Heart right ventricle (tissue), 16 donors: Measurements from ENCODE around the gene WDR41. TPM values are rescaled to one million over a fixed set of nuclear protein-coding genes. Genes with fewer than 3 reads are reported as not detected.

Source experiments
- ATAC-seq, 8 donors: fragments of 200-7000 bp; cut with Tn5 transposase; one replicate each; pipeline ENCODE4 v1.9.1; 2020; ENCODE audit warnings: mild to moderate bottlenecking in 8 of 8, moderate library complexity in 8 of 8, moderate number of reproducible peaks in 1 of 8
- DNase-seq, 2 donors: peaks; one replicate each; pipeline ENCODE4 v3.0.0-alpha.2; 2020
- H3K27ac ChIP-seq, 10 donors: fragments of 200-600 bp; sonication (generic) in 2 of 10; one replicate each; pipeline versions ENCODE4 v1.5.0 to v1.8.0; 2020 to 2022; ENCODE audit warnings: mild to moderate bottlenecking in 3 of 10
- H3K27me3 ChIP-seq, 7 donors: fragments of 200-600 bp; one replicate each; pipeline ENCODE4 v1.8.0; 2021 to 2022; ENCODE audit warnings: mild to moderate bottlenecking in 2 of 7
- H3K36me3 ChIP-seq, 9 donors: fragments of 200-600 bp; sonication (generic) in 1 of 9; one replicate each; pipeline versions ENCODE4 v1.5.0 to v1.8.0; 2020 to 2022; ENCODE audit warnings: mild to moderate bottlenecking in 2 of 9
- H3K4me1 ChIP-seq, 9 donors: fragments of 200-600 bp; sonication (generic) in 1 of 9; one replicate each; pipeline versions ENCODE4 v1.5.0 to v1.8.0; 2020 to 2022; ENCODE audit warnings: mild to moderate bottlenecking in 4 of 9
- H3K4me3 ChIP-seq, 10 donors: fragments of 200-600 bp; sonication (generic) in 2 of 10; one replicate each; pipeline versions ENCODE4 v1.5.0 to v1.8.0; 2020 to 2022; ENCODE audit warnings: mild to moderate bottlenecking in 7 of 10, moderate library complexity in 2 of 10
- H3K9me3 ChIP-seq, 11 donors: fragments of 200-600 bp in 10 of 11; sonication (generic) in 2 of 11; one replicate each; pipeline versions ENCODE4 v1.5.0 to v1.8.0; 2013 to 2022; ENCODE audit warnings: mild to moderate bottlenecking in 2 of 11, control low read depth in 1 of 11, moderate library complexity in 1 of 11
- CTCF ChIP-seq, 9 donors: fragments of 200-600 bp; sonication (generic) in 2 of 9; IDR thresholded peaks; one replicate each; pipeline versions ENCODE4 v1.5.0 to v1.8.0; 2021 to 2022; ENCODE audit warnings: antibody characterized with exemption in 9 of 9, mild to moderate bottlenecking in 5 of 9, moderate library complexity in 1 of 9
- WGBS, 2 donors: extraction: QIAGEN DNeasy Blood & Tissue Kit; methylation state at CpG; one replicate each; pipeline ENCODE4 v1.1.7; 2013; ENCODE audit warnings: inconsistent platforms in 1 of 2; 5-methylcytosine and 5-hydroxymethylcytosine counted together
- intact Hi-C, 10 donors: fragments of 100-400 bp; cut with DNase I; formaldehyde crosslinking; loops; one replicate each; pipeline versions ENCODE4 v1.11.1 to v1.14.2; 2022
- polyA plus RNA-seq, 2 donors: library from polyadenylated mRNA; stranded (reverse); fragments of 200-250 nt; gene quantifications; one replicate each; pipeline ENCODE4 v1.2.3, GENCODE V29; 2013
- total RNA-seq, 10 donors: library from RNA; stranded (reverse); fragmentation: NEBNext Ultra II Directional in 3 of 10; extraction: Animal tissue kit (Norgen Biotek cat#: 25700) in 3 of 10; gene quantifications; one replicate each; pipeline versions ENCODE4 v1.2.1 to v1.2.4, GENCODE V29; 2021 to 2023
- donor health status: Arrhythmogenic right ventricular cardiomyopathy.
- donor health status: ischemic (EF 13 %, LVEDD 7.1; RV severe dilation, severe dysfunction).
- donor health status: healthy with polysubstance abuse.
- donor health status: DM: no; HTN: yes; CAD: no.
- donor health status: DM: no; HTN: no; CAD: no.
- donor health status: ischemic (EF 25% LVEDD 6.9; RV normal size, moderate dysfunction).
- donor health status: ischemic (EF 25% LVEDD 5.7; RV mildly dilated, moderate dysfunction).
- donor health status: healthy.
- donor health status: DM: yes; HTN: yes; CAD: no.
- donor health status: Ischemic cardiomyopathy.
- donor health status: ischemic (EF 35%, LVEDD 5.7; RV mildly dilated, moderate dysfunction).
- donor health status: nonischemic (EF 11% LVEDD 7.7; RV severe dilation, severe dysfunction).
- donor health status: DM: yes; HTN: yes; CAD: no.
- donor health status: PGD.
- donor health status: ischemic (EF 29% LVEDD 5.4; RV normal size, mild dysfunction).
- donor health status: nonischemic (EF 23%, LVEDD 6.1; RV moderate dilation, normal function).

The WDR41 gene
- total and polyA plus RNA-seq, 12 donors = 7.9 to 44.9 (median 31.8) TPM

DNA sequence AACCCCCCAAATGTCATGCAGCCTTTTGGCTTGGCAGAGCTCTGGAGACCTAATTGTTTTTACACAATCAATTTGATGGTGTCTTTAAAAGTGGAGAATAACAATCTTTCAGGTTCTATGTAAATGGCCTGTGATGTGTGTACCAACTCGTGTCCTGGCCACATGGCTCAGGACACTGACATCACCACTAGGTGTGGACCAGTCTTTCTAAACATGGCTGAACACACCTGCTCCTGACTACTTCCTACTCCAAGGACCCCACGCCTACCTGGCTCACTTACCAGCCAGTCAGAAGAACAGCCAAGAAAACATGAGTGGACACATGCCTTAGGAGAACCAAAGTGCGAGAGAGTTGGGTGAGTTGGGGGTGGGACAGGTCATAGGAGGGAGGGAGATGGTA, 71.2 kb downstream of the WDR41 start:
- Histone ChIP-seq H3K27ac (no peak overlapping the region), H3K4me3 (no peak overlapping the region), H3K9me3 (peaks cover 0 to 7% (median 0%) of the 10 kb centered on the region in 11 donors), H3K27me3 (no peaks in the 10 kb centered on the region), H3K4me1 (peaks cover 0 to 28% (median 4%) of the 10 kb centered on the region in 9 donors), H3K36me3 (peaks cover 0 to 14% (median 0%) of the 10 kb centered on the region in 9 donors)
- DNase-seq (no peak), ATAC-seq (no peak)
- intact Hi-C loops = no loop called here
- WGBS, 2 donors = 75 to 79% methylated on average over 3 of the region's 3 CpGs
- TF ChIP-seq CTCF (IDR thresholded peaks at IDR 0.05) = no peak

GRCh38 chr5:77419644-77420582, 72.2 kb downstream of the WDR41 start:
- Histone ChIP-seq H3K4me3 (no peak overlapping the region), H3K27me3 (no peaks in the 10 kb centered on the region), H3K9me3 (peaks cover 0 to 7% (median 0%) of the 10 kb centered on the region in 11 donors), H3K27ac (no peak overlapping the region), H3K36me3 (peaks cover 0 to 3% (median 0%) of the 10 kb centered on the region in 9 donors), H3K4me1 (peaks cover 0 to 28% (median 4%) of the 10 kb centered on the region in 9 donors)
- ATAC-seq = no peak
- intact Hi-C loops = no loop called here
- no peak for TF ChIP-seq CTCF (IDR thresholded peaks at IDR 0.05)
- no peak for DNase-seq
- 74 to 79% methylated on average over 8 of the region's 8 CpGs for WGBS, 2 donors

DNA sequence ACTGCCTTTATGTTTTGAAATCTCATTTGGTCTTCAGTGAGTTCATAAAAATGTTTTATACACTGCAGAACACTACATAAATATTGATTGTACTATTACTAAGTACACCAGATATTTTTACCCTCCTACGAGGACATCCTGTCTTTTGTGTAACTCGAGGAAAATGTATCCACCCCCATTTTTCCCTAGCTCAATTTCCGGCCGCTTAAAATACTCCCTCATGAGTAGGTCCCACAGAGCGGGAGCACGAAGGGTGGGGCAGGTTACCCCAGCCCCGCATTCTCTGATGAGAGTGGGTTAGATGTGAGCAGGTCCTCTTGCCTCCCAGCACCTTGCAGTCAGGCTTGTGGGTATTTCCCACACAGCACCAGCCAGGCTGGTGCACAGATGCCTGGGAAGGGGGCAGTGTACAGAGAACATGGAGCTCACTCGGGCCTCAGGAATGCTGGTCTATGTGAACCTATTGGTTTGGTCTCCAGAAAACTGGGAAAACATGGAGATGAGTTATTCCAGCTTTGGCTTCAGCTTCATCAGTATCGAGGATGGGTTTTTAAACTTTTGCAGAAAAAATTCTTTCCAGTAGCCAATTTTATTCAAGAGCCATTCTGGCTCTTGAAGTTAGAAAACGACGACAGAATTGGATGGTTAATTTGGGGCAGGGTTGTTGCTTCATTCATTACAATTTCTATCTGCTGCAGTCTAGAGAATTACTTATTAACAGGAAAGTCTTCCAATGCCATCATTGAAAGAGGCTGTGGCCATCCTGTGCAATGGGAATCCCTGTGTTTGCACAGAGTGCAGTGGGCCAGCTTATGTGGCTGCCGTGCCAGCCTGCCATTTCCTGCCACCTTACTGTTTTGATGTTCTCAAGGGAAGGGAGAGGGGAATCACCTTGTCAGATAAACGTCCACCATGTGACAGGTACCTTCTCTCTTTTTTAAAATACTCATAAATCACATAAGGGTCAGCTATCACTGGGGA, 73.2 kb downstream of the WDR41 start:
- DNase-seq (no peak), ATAC-seq (peak in 4 of 8 donors; percentile 22 to 59 (median 44))
- WGBS, 2 donors = 63 to 70% methylated on average over 13 of the region's 13 CpGs
- intact Hi-C loops = no loop called here
- Histone ChIP-seq H3K9me3 (peaks cover 0 to 7% (median 0%) of the 10 kb centered on the region in 11 donors), H3K36me3 (no peaks in the 10 kb centered on the region), H3K4me3 (no peak overlapping the region), H3K27ac (no peak overlapping the region), H3K27me3 (no peaks in the 10 kb centered on the region), H3K4me1 (peaks cover 0 to 28% (median 4%) of the 10 kb centered on the region in 9 donors)
- TF ChIP-seq CTCF (IDR thresholded peaks at IDR 0.05) = no peak

GRCh38 chr5:77418162-77418561, 74.0 kb downstream of the WDR41 start:
- TF ChIP-seq CTCF (IDR thresholded peaks at IDR 0.05) = no peak
- 77 to 80% methylated on average over 5 of the region's 5 CpGs for WGBS, 2 donors
- Histone ChIP-seq H3K9me3 (peaks cover 0 to 6% (median 0%) of the 10 kb centered on the region in 11 donors), H3K27me3 (no peaks in the 10 kb centered on the region), H3K4me3 (no peak overlapping the region), H3K36me3 (no peaks in the 10 kb centered on the region), H3K27ac (no peak overlapping the region), H3K4me1 (peaks cover 0 to 28% (median 4%) of the 10 kb centered on the region in 9 donors)
- no peak for DNase-seq
- intact Hi-C loops = no loop called here
- ATAC-seq = no peak
